ENCODE data around the gene AXIN1. TPM values are rescaled to one million over a fixed set of nuclear protein-coding genes. Genes with fewer than 3 reads are reported as not detected.

Gene AXIN1
- total and polyA plus RNA-seq, 9 of the 15 experiments (the other 6 are each of a cell fraction or from before 2014, with no cell fraction given): 0.42 to 58.0 (median 25.9) TPM

DNA sequence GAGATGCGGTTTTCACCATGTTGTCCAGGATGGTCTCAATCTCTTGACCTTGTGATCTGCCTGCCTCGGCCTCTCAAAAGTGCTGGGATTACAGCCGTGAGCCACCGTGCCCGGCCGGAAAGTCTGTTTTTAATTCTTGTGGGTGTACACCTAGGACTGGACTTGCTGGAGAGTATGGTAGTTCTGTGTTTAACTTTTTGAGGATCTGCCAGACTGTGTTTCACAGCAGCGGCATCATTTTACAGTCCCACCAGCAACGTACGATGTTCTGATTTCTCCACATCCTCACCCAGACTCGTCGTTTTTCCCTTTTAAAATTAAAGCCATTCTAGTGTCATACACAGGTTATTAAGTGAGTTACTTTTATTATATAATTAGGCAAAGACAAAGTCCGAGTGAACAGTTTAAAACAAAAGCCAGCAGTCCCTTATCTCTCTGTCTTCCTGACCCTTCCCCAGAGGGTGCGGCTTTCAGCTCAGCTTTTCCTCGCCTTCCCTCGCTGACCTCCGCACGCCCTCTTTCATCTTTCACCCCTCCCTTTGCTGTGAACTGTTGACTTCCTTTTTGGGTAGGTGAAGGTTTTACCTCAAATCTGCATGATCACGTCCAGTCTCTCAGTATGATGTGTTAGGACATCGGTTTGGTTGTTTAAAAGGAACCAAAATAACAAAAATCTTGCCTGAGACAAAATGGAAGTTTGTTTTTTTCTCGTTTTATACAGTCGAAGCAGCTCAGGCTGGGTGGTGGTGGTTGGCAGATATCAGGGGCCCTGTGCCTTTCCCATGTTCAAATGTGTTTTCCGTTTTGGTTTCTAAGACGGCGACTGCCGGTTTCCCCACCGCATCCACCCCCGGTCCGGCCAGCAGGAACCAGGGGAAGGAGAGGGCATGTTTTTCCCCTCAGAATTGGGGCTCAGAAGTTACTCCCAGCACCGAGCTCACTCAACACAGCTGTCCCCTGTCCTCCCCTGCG lies 99.9 kb downstream of the AXIN1 start:
- Histone ChIP-seq H3K4me1 (replicated peaks in 1 of 2; ENCODE audit: control insufficient read depth in 2 of 2, insufficient read depth in 2 of 2, low read length in 2 of 2) (peaks cover 9 to 38% of the 10 kb centered on the region in 2 experiments), H3K9me1 (ENCODE audit: control insufficient read depth, insufficient read depth, low read length) (no peaks in the 10 kb centered on the region), H3K79me2 (ENCODE audit: control insufficient read depth, insufficient read depth, low read length) (peaks cover 5% of the 10 kb centered on the region; the same call in 1 of the 3 replicates), H3K4me3 (no peak overlapping the region), H3K4me2 (ENCODE audit: insufficient read depth, low read length) (peak overlapping the region; percentile 71), H3K9me3 (replicated peaks; ENCODE audit: control insufficient read depth, insufficient read depth, low read depth, low read length) (no peaks in the 10 kb centered on the region), H2AFZ (ENCODE audit: low read depth, low read length) (peak overlapping the region; percentile 69), H3K9ac (ENCODE audit: insufficient read depth in 1 of 2, low read depth in 2 of 2, low read length in 2 of 2) (peak overlapping the region; percentile 58 to 80), H3K36me3 (ENCODE audit: control insufficient read depth, insufficient read depth, low read length) (peaks cover 16% of the 10 kb centered on the region; the same call in 2 of the 3 replicates), H3K27me3 (ENCODE audit: control insufficient read depth in 2 of 2, insufficient read depth in 2 of 2, low read length in 2 of 2) (no peaks in the 10 kb centered on the region), H3K27ac (ENCODE audit: extremely low read depth, low read depth, low read length) (peak overlapping the region; percentile 85), H4K20me1 (replicated peaks; ENCODE audit: control insufficient read depth, insufficient read depth, low read length) (no peaks in the 10 kb centered on the region)
- ATAC-seq: peak; percentile 92
- peak; percentile 61 to 86 (median 70) for DNase-seq (ENCODE audit: extremely low read depth in 1 of 4, low spot score in 3 of 4)
- ChIA-PET CTCF (ENCODE audit: low intra/inter-chr PET ratio) (no interaction called here), POLR2A (interaction anchor here (0.6 to 3.5 kb wide), 3 partner anchors 9 to 18 kb away, joined by 3 to 14 read pairs (median 4); no protein-coding TSS in a partner anchor)
- intact Hi-C loops (cut with micrococcal nuclease) (no loop called here), in situ Hi-C loops (cut with MboI) (no loop called here)
- BruUV-seq (replicated peaks): no TSS peak
- 12% methylated on average over 30 of the region's 30 CpGs for WGBS (ENCODE audit: insufficient coverage, low coverage, missing lambda C conversion rate)
- FAIRE-seq: peak; percentile 97
- peak; percentile 41; the same call in 1 of the 2 replicates for TF ChIP-seq POLR2A (conservative IDR thresholded peaks at IDR 0.05)
- no peak for TF ChIP-seq KLF6 (CRISPR knock-in tag; IDR thresholded peaks at IDR 0.05; ENCODE audit: borderline replicate concordance)
- no peak for TF ChIP-seq ZNF12 (CRISPR knock-in tag; IDR thresholded peaks at IDR 0.05)
- peak; percentile 71 for TF ChIP-seq BRD9 (IDR thresholded peaks at IDR 0.05; ENCODE audit: low read depth, partially characterized antibody)
- no peak for TF ChIP-seq ZNF347 (CRISPR knock-in tag; IDR thresholded peaks at IDR 0.05; ENCODE audit: low read depth)
- TF ChIP-seq ZNF133 (CRISPR knock-in tag; IDR thresholded peaks at IDR 0.05): no peak
- no peak for TF ChIP-seq PRDM10 (IDR thresholded peaks at IDR 0.05; ENCODE audit: partially characterized antibody)
- TF ChIP-seq ZNF3 (CRISPR knock-in tag; IDR thresholded peaks at IDR 0.05): no peak
- TF ChIP-seq ZNF280B (CRISPR knock-in tag; IDR thresholded peaks at IDR 0.05): no peak
- TF ChIP-seq MAZ (CRISPR knock-in tag; conservative IDR thresholded peaks at IDR 0.05 in 1 of 2, IDR thresholded peaks at IDR 0.05 in 1 of 2): peak in 1 of 2 experiments; percentile 26; a peak in 1 of 4 replicates
- TF ChIP-seq PHF20 (IDR thresholded peaks at IDR 0.05; ENCODE audit: partially characterized antibody): no peak
- no peak for TF ChIP-seq BRCA1 (IDR thresholded peaks at IDR 0.05)
- TF ChIP-seq BRCA1 (CRISPR knock-in tag; IDR thresholded peaks at IDR 0.05): no peak
- TF ChIP-seq KDM1A (IDR thresholded peaks at IDR 0.05): peak; percentile 18 to 52; a peak in 1 of 4 replicates
- TF ChIP-seq MTA2 (IDR thresholded peaks at IDR 0.05; ENCODE audit: low read depth): peak; percentile 13; the same call in 1 of the 2 replicates
- peak in 1 of 2 experiments; percentile 19; a peak in 1 of 4 replicates for TF ChIP-seq RCOR1 (IDR thresholded peaks at IDR 0.05; ENCODE audit: borderline replicate concordance in 1 of 2, low read depth in 2 of 2, low read length in 2 of 2)
- TF ChIP-seq HEY1 (CRISPR knock-in tag; IDR thresholded peaks at IDR 0.05; ENCODE audit: borderline replicate concordance): no peak

Measured in K562 (cell line).